ENCODE data around the gene PFDN1.
"Not testable (repeated sequence)": the region's sequence is repeated elsewhere in the genome, so short reads cannot be mapped to it uniquely, and the experiment has no call there.

Gene PFDN1

DNA sequence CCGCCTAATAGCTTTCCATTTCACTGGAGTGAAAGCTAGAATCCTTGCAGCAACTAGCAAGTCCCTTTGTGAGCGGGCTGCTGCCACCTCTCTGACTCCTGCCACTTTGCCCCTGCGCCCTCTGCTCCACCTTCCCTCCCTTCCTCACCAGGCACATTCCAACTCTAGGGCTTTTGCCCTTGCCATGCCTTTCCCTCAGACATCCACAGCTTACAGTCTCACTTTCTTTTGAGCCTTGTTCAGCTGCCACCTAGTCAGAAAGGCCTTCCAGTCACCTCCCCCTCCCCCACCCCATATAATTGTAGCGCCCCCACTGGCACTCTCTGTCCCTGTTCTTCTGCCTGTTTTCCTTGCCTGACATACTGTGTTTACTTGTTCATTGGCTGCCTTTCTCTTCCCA, 96.9 kb downstream of the PFDN1 start:
- no peak for DNase-seq

DNA sequence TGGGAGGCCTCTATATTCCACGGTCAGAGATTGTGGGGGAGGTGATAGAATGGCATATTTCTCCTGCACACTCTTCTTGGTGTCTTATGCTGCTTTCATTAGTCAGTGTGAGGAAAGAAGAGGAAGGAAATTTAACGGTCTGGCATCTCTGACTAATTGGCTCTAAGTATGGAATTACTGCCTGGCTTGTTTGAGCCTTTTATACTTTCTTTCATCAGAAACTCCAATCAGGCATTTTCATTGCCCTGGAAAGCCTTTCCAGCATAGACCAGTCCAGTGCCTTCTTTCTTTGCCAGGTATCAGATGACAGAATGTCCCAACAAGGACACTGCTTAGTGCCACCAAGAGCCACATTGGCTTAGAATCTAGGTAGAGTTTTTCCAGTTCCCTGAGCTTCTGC, 97.7 kb downstream of the PFDN1 start:
- DNase-seq, result no peak

DNA sequence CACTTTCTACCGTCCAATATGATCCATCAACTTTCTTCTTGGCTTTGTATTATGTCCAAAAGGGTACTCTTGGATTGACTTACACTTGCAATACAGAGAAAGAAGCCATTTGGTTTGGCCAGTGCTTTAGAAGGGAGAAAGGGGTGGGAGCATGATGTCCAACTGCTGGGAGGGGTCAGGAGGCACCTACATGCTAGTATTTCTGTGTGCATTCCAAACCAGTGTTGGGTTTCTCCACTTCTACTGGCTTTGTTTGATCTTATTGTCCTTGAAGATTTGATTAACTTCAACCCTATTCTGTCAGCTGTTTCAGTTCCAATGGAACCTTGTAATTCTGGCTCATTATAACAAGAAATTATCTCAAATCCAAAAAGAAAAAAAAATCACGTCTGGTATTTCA, 100.3 kb downstream of the PFDN1 start:
- DNase-seq, result no peak

DNA sequence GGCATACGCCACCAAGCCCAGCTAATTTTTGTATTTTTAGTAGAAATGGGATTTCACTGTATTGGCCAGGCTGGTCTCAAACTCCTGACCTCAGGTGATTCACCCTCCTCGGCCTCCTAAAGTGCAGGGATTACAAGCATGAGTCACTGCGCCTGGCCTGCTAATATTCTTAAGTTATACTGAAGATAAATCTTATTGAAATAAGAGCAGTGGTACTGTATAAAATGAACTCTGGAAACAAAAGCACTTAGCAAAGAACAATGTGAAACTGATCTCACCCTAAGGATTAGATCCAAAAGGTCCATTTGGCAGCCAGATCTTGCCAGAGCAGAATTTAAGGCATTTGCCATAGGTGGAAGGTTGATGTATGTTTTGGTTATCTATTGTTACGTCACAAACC, 100.8 kb downstream of the PFDN1 start:
- DNase-seq, result no peak

DNA sequence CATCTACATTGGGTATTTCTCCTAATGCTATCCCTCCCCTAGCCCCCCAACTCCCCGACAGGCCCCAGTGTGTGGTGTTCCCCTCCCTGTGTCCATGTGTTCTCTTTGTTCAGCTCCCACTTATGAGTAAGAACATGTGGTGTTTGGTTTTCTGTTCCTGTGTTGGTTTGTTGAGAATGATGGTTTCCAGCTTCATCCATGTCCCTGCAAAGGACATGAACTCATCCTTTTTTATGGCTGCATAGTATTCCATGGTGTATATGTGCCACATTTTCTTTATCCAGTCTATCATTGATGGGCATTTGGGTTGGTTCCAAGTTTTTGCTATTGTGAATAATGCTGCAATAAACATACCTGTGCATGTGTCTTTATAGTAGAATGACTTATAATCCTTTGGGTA, 104.0 kb downstream of the PFDN1 start:
- DNase-seq, result not testable (repeated sequence)

DNA sequence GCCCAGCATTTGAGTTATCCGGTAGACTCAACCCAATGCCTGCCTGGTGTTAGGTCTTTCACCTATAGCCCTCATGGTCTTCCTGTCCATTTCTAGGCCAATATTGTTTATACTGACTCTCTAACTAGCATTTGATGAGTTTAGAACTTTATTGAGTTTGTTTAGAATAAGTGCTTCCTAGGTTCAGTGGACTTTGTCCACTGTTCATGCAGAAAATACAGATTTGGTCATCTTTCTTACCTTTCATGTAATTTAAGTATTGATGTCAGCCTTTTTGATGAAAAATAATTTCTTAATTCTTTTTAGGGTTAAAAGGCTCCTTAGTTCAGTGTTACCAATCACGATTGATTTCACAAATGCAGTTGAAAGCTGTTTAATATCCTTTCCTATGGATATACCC, 105.9 kb downstream of the PFDN1 start:
- no peak for DNase-seq

DNA sequence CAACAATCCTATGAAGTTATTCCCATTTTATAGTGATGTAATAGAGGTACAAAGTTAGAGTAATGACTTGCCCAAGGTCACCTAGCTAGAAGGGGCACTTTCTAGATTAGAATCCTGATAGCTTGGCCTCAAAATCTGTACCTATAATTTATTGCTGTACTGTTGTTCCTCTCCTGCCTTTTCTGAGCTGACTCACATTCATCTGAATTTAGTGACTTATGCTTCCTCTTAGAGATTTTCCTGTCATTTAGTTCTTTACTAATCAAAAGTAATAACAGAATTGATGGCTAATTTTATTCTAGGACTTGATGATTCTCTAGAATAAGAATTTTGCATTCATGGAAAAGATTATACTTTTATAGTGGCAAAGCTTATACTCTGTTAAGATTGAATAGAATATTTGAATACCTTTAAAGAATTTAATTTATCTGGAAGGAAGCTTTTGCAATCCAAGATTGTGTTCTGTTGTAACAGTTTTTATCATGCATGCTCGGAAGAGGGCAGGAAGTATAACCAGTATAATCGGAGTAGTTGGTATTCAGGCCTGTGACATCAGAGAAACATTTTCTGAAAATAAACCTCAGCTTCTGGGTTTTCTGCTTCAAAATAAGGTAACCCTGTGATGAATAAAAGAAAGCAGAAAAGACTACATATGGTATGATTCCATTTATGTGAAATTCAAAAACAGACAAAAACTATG, 106.6 kb downstream of the PFDN1 start:
- DNase-seq, result no peak

All from SW 1271 (cell line).